Ishikawa (cell line): ENCODE measurements around the gene DGKE.

Experiments
- FOXM1 ChIP-seq: IDR thresholded peaks from 2 replicates; pipeline ENCODE4 v1.6.1; 2012; ENCODE audit warnings: low read depth, borderline replicate concordance
- NFIC ChIP-seq: IDR thresholded peaks from 2 replicates; pipeline ENCODE4 v1.6.1; 2012
- RAD21 ChIP-seq: IDR thresholded peaks from 2 replicates; pipeline ENCODE4 v1.6.1; 2012; ENCODE audit warnings: low read depth
- TCF12 ChIP-seq: IDR thresholded peaks from 2 replicates; pipeline ENCODE4 v1.6.1; 2012; ENCODE audit warnings: low read depth
- YY1 ChIP-seq: IDR thresholded peaks from 2 replicates; pipeline ENCODE4 v1.6.1; 2012; ENCODE audit warnings: low read depth
- ZBTB7A ChIP-seq: IDR thresholded peaks from 2 replicates; pipeline ENCODE4 v1.6.1; 2012; ENCODE audit warnings: low read depth

DNA sequence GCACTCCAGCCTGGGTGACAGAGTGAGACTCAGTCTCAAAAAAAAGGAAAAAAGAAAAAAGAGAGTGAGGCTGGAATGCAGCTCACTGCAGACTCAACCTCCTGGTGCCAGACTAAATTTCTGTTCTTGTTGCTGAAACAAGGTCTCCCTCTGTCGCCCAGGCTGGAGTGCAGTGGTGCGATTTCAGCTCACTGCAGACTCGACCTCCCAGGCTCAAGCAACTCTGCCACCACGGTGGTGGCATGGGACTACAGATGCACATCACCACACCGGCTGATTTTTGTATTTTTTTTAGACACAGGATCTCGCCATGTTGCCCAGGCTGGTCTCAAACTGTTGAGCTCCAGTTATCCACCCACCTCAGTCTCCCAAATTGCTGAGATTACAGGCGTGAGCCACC is 45.3 kb downstream of the DGKE start:
- TF ChIP-seq FOXM1 = no peak
- TF ChIP-seq NFIC = no peak
- no peak for TF ChIP-seq YY1
- TF ChIP-seq RAD21 = no peak
- TF ChIP-seq TCF12 = no peak
- TF ChIP-seq ZBTB7A = no peak
